GM18498 (cell line): ENCODE results near the gene RAB3IL1.

Experiments
- ATAC-seq: cut with Tn5 transposase; IDR thresholded peaks from one replicate; pipeline ENCODE4 v1.9.1; 2021; ENCODE audit warnings: mild to moderate bottlenecking, moderate library complexity; ENCODE audit not compliant: unreplicated experiment

RAB3IL1 gene

GRCh38 chr11:61905801-61906521 lies 11.4 kb downstream of the RAB3IL1 start:
- ATAC-seq: no peak

GRCh38 chr11:61905067-61905696 lies 12.2 kb downstream of the RAB3IL1 start:
- ATAC-seq: no peak

- no peak for ATAC-seq
Observed at GRCh38 chr11:61904539-61905048, 12.8 kb downstream of the RAB3IL1 start.

GRCh38 chr11:61903845-61904244 lies 13.5 kb downstream of the RAB3IL1 start:
- ATAC-seq: no peak

- no peak for ATAC-seq
Observed at GRCh38 chr11:61902313-61902712, 15.1 kb downstream of the RAB3IL1 start.

GRCh38 chr11:61901397-61901796 lies 16.0 kb downstream of the RAB3IL1 start:
- ATAC-seq: no peak

GRCh38 chr11:61900251-61900650 lies 17.1 kb downstream of the RAB3IL1 start:
- ATAC-seq: no peak

GRCh38 chr11:61899146-61899841 lies 18.1 kb downstream of the RAB3IL1 start:
- ATAC-seq: peak; percentile 67

GRCh38 chr11:61898247-61898582 lies 19.2 kb downstream of the RAB3IL1 start:
- no peak for ATAC-seq

- ATAC-seq: no peak
Observed at GRCh38 chr11:61897387-61898246, 19.7 kb downstream of the RAB3IL1 start.

GRCh38 chr11:61896665-61897386 lies 20.5 kb downstream of the RAB3IL1 start:
- no peak for ATAC-seq

GRCh38 chr11:61895718-61896059 lies 21.7 kb downstream of the RAB3IL1 start:
- ATAC-seq: no peak

- ATAC-seq: no peak
Observed at GRCh38 chr11:61895046-61895717, 22.2 kb downstream of the RAB3IL1 start.

- ATAC-seq: no peak
Observed at GRCh38 chr11:61893981-61894380, 23.4 kb downstream of the RAB3IL1 start.

GRCh38 chr11:61892085-61892370 lies 25.3 kb downstream of the RAB3IL1 start:
- ATAC-seq: peak; percentile 40

GRCh38 chr11:61891331-61892084 lies 25.9 kb downstream of the RAB3IL1 start, which contains the start of gene FADS3:
FADS3 (minus strand) TSS chr11:61891545; CDS start chr11:61891381, 164 bp downstream.
- ATAC-seq: peak; percentile 79

- peak; percentile 21 for ATAC-seq
Observed at GRCh38 chr11:61890529-61891330, 26.6 kb downstream of the RAB3IL1 start.

- no peak for ATAC-seq
Observed at GRCh38 chr11:61889831-61890230, 27.5 kb downstream of the RAB3IL1 start.
